OCI-M2 (cell line): Measurements from ENCODE around the gene SPARCL1.
"Not testable (repeated sequence)": the region's sequence is repeated elsewhere in the genome, so short reads cannot be mapped to it uniquely, and the experiment has no call there.

Source experiments
- DNase-seq: peaks from one replicate; lab custom pipeline; 2025; ENCODE audit not compliant: unreplicated experiment; lab: John Stamatoyannopoulos, UW

SPARCL1 gene

DNA sequence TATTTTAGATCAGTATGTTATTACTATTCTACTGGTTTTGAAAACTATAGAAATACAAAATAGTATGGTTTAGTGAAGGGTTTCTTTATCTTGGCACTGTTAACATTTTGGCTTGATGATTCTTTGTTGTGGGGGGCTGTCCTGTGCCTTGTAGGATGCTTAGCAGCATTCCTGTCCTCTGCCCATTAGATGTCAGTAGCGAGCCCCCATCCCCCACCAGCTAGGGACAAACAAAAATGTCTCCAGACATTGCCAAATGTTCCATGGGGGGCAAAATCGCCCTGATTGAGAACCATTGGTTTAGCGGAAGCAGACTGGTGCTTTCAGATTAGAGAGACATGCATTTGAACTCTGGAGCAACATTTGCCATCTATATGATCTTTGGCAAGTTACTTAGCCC lies 23.3 kb downstream of the SPARCL1 start:
- no peak for DNase-seq

GRCh38 chr4:87502580-87503238 lies 26.5 kb downstream of the SPARCL1 start:
- DNase-seq = no peak

DNA sequence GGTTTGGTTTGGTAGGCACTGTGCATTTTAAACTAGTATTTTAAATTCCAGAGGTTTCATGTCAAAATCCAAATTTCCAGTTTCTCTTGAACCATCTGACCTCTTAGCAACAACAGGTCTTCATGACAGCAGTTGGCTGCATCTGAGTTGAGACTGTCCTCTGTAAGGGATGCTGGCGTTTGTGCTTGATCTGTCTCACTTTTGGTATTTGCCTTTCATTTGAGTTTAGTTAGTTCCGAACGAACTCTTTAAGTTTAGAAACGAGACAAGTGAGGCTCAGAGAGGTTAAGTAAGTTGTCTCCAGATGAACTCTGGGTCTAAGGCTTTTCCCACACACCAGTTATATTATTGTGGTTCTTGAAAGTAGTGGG lies 29.1 kb downstream of the SPARCL1 start:
- DNase-seq = no peak

- DNase-seq = no peak
These were observed 29.6 kb downstream of the SPARCL1 start for GRCh38 chr4:87499403-87500091.

DNA sequence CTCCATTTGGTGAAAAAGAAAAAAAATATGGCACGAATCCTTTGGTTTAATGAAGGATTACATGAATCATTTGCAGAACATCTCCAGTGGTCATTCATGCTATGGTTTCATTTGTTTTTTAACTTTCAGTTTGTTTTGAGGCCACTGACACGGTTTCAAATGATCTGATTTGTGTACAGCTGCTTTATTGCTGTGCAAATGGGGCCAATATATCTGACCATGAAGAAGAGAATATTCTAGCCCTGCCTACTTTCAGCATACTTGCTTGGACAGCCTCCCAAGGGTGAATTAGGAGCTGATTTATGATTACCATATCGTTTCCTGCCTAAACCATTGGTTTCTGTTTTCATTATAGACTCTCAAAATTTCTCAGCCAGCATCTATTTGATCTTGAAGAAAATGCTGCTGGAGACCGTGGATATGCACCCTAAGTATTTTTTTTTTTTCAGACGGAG lies 30.7 kb downstream of the SPARCL1 start:
- no peak for DNase-seq

- no peak for DNase-seq
These were observed 31.6 kb downstream of the SPARCL1 start for GRCh38 chr4:87497578-87497977.

GRCh38 chr4:87497159-87497558 lies 32.0 kb downstream of the SPARCL1 start:
- DNase-seq = no peak

- no peak for DNase-seq
These were observed 36.1 kb downstream of the SPARCL1 start for GRCh38 chr4:87493115-87493514.

- DNase-seq = not testable (repeated sequence)
These were observed 37.3 kb downstream of the SPARCL1 start for GRCh38 chr4:87491851-87492250.

DNA sequence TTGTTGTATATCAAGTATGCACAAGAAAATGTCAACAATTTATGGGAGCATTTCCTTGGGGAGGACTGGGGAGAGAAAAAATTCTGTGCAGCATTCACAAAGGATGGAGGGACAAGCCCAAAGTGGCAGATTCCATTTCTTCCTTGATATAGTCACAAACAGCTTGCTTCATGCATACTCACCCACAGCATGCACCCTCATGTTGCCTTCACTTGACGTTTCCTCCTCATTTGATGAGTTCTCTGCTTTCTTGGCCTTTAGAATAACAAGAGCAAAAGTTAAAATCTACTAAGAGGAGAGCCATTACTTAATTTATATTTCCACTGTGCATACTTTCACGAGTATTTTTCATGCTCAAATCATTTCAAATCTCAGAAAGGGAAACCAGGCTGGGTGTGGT lies 37.7 kb downstream of the SPARCL1 start:
- no peak for DNase-seq

DNA sequence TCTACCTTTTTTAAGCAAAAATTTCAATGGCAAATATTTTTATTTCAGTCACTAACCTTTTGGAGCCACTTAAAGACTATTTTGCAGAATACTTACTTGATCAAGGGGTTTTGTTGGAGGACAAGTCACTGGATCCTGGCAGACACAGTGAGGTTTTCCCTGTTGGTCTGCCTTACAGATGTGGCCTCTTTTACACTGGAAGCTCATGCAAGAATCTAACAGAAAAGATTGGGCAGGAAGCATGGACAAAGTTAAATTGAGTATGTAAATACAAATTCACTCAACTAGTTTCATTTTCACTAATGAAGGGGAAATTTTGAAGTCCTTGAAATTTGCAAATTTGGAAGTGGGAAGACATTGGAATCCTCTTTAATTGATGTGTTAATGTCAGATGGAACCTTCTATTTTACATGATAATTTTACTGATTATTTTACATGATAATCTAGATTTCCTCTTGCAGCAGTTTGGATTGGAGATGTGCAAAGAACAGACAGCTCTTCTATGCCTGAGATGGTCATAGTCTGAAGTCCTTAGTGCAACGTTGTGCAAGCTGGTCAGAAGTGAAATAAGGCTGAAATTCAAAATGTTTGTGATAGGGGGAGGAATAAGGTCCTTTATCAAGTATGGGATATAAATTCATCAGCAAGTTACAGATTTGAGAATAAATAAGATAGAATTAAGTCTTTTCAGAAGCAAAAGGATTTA lies 38.4 kb downstream of the SPARCL1 start:
- no peak for DNase-seq

DNA sequence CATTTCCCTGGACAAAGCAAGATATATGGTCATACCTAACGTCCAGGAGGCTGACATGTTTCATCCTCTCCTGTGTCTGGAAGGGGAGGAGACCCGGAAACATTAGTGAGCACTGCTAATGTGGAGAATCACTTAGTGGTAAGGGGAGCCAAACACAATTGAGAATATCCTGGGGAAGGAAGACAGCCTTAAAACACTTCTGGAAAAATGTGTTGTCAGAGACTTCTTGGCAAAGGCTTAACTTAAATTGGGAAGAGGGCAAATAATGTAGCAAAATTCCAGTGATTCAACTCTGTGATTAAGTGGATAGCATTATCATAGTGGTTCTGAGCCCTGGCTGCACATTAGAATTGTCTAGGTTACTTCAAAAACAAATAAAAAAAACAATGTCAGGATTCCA lies 39.5 kb downstream of the SPARCL1 start:
- no peak for DNase-seq

- not testable (repeated sequence) for DNase-seq
These were observed 40.5 kb downstream of the SPARCL1 start for GRCh38 chr4:87488666-87489065.

GRCh38 chr4:87483247-87483646 lies 45.9 kb downstream of the SPARCL1 start:
- DNase-seq = not testable (repeated sequence)

DNA sequence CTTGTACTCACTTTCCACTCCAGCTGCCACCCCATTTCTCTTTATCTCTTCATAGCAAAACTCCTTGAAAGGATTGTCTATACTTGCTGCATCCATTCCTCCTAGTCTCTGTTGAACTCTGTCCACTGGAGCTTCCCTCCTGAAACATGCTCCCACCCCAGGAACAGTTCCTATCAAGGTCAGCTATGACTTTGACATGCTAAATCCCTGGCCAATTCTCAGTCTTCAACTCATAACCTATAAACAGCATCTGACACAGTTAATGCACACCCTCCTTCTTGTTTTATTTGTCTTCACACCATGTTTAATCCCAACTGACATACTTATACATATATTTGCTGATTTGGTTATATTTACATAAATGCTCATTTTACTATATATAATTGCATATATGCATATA lies 47.8 kb downstream of the SPARCL1 start:
- no peak for DNase-seq

DNA sequence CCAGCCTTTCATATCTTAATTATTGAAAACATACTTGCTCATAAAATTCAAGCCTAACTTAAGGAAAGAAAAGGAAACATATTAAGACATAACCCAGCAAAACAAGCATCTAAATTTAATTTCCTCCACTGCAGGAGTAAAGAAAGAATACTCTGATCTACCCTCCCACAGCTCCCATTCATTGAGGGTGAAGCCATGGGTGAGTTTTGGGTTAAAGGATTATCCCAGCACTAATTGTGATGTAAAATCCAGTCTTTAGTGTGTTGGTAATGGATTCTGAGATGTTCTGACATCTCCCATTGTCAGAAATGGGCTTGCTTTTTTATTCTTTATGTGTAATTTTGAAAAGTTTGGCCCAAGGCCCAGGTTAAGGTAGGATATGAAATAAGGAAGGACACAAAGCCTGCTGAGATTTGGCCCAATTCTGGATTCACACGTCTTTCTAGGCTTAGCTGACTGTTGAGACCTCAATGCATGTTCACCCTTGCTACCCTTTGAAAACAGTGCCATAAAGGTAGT lies 50.4 kb downstream of the SPARCL1 start:
- no peak for DNase-seq

DNA sequence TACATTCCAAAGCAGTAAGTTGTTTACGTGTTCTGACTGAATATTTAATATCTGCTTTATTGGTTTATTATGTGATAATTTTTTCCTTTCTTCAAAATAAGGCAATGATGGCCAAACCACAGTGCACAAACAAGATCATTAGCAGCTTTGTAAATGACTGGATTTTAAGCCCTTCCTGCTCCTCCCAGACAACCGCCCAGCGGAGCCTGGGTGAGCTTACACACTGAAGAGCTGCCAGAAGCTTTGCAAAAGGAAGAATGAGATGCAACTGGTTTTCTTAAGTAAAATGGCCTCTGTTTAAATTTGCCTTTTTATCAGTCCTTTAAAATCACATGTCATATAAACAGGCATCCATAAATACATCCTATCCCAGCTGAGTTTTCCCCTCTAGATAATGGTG lies 52.2 kb downstream of the SPARCL1 start:
- DNase-seq = no peak

DNA sequence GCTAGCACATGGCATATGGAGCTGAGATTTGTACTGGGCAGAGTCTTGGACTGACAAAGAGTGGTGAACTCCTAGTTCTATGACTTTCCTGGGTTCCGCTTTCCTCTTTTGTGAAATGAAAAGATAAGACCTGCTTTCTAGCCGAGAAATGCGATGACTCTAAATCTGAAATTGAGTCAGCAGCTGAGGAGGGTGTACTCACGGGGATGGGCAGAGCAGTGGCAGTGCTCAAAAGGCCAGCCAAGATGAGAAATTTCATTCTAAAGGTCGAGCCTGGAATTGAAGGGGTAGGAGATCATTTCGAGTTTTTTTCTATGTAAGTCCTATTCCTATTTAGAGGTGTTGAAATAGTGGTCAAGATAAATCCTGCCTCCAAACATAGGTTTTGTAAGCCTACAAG lies 59.8 kb downstream of the SPARCL1 start:
- DNase-seq = no peak

GRCh38 chr4:87465739-87466366 lies 63.3 kb downstream of the SPARCL1 start:
- DNase-seq = no peak

GRCh38 chr4:87462102-87462501 lies 67.1 kb downstream of the SPARCL1 start:
- DNase-seq = no peak

DNA sequence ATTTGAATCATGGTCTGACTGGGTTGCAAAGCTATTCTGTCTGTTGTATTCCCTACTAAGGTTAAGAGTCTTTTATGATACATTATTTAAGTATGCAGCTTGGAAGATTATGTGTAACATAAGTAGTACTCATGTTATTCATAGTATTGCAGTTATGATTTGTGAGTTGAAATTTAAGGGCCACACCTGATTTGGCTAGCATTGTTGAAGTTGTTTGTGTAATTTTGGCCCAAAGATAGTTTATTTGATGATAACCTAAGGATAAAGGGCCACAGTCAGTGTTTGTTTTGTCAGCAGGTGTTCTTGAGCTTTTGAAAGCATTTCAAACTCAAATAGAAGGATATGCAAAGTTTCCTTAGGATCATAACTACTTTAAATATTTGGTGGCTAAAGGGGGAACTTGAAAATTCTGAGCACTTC lies 67.9 kb downstream of the SPARCL1 start:
- no peak for DNase-seq
